SK-N-SH (cell line): ENCODE measurements around the gene ISCA1.

Experiments
- SIN3A ChIP-seq: IDR thresholded peaks from 2 replicates; pipeline ENCODE4 v1.6.1; 2012; ENCODE audit warnings: low read depth, mild to moderate bottlenecking, low read length, moderate library complexity, borderline replicate concordance
- TF ChIP-seq, protein P1 (sequence below): fragments of 200-600 bp; sonication (generic); IDR thresholded peaks from 2 replicates; pipeline ENCODE4 v1.6.1; 2017; ENCODE audit warnings: antibody characterized with exemption, mild to moderate bottlenecking, moderate library complexity
- TF ChIP-seq, protein P2 (sequence below): IDR thresholded peaks from 2 replicates; pipeline ENCODE4; 2012

DNA sequence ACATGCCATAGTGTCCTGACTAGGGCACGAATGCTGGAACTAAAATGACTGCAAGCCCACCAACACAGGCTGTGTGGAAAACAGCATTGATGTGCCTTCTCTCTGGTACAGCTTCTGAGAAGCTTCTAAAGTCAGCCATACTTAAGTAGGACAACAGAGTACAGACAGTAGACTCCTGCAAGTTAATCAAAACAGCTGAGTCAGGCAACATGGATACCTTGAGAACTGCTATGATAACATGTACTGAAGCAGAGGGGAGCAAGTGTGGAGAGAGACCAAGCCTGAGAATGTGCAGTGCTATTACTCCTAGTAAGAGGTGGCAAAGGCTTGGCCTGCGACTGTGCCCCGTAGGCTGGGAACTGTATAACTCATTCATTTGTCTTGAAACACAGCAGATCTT, 2.5 kb downstream of the ISCA1 start:
- no peak for TF ChIP-seq SIN3A
- TF ChIP-seq, protein P1, sequence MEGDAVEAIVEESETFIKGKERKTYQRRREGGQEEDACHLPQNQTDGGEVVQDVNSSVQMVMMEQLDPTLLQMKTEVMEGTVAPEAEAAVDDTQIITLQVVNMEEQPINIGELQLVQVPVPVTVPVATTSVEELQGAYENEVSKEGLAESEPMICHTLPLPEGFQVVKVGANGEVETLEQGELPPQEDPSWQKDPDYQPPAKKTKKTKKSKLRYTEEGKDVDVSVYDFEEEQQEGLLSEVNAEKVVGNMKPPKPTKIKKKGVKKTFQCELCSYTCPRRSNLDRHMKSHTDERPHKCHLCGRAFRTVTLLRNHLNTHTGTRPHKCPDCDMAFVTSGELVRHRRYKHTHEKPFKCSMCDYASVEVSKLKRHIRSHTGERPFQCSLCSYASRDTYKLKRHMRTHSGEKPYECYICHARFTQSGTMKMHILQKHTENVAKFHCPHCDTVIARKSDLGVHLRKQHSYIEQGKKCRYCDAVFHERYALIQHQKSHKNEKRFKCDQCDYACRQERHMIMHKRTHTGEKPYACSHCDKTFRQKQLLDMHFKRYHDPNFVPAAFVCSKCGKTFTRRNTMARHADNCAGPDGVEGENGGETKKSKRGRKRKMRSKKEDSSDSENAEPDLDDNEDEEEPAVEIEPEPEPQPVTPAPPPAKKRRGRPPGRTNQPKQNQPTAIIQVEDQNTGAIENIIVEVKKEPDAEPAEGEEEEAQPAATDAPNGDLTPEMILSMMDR, result no peak
- TF ChIP-seq, protein P2, sequence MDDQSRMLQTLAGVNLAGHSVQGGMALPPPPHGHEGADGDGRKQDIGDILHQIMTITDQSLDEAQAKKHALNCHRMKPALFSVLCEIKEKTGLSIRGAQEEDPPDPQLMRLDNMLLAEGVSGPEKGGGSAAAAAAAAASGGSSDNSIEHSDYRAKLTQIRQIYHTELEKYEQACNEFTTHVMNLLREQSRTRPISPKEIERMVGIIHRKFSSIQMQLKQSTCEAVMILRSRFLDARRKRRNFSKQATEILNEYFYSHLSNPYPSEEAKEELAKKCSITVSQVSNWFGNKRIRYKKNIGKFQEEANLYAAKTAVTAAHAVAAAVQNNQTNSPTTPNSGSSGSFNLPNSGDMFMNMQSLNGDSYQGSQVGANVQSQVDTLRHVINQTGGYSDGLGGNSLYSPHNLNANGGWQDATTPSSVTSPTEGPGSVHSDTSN, result no peak
